HG03039 (cell line): ENCODE measurements around the gene THSD4.

ENCODE experiments used
- ATAC-seq: cut with Tn5 transposase; IDR thresholded peaks from one replicate; pipeline ENCODE4 v1.9.1; 2021; ENCODE audit warnings: mild to moderate bottlenecking, moderate library complexity; ENCODE audit not compliant: unreplicated experiment

THSD4 gene

DNA sequence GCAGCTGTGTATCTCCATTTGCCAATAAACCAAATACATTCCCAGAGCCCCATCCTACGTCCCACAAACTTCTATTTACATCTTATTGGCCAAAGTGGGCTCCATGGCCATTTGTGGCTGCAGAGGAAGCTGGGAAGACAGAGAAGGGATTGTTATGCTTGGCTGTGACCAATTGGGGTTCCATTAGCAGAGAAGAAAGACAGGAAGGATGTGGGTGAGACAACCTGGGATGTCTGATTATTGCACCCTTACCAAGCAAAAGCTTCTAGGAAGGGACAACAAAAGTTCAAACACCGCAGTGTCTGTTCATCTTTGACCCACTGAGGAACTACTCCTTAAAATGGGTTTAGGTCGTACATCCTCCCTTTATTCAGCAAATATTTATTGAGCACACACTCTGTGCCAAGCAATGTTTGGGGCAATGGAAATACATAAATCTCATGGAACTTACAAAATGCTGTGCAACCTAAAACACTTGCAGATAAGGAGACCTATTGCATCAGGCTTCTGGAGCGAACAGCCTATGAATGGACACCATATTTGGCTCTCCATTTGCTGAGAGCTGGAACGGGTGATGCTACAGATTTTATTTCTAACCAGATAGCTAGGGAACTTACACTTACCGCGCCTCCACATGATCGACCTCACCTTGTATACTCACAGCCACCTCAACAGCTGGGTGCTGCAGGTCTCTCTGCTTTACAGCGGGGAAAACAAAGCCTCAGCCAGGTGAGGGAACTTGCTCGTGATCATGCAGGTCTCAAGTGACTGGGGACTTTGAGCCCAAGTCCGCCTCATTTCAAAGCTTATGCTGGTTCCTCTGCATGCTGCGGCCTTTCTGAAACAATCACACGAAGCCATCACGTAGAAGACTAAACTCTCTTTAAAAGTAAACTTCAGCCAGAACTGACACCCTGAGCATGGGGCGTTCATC, 673.6 kb downstream of the THSD4 start:
- ATAC-seq, result no peak

- ATAC-seq, result no peak
These were observed 674.3 kb downstream of the THSD4 start for GRCh38 chr15:71789616-71790015.

DNA sequence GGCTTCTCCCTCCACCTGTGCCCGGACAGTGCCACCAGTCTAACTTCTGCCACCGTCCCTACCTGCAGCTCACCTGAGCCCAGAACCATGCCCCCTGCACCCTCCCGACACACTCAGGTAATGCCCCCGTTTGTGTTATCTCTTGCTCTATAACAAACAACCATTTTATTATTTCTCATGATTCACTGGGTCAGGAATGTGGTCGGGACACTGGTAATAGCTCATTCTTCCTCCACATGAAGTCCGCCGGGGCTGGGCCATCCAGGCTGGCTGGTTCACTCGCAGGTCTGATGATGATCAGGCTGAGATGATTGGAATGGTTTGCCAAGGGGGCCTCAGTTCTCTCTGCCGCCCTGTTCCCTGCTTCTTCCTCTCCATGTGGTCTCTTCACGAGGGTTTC, 674.8 kb downstream of the THSD4 start:
- ATAC-seq, result no peak

DNA sequence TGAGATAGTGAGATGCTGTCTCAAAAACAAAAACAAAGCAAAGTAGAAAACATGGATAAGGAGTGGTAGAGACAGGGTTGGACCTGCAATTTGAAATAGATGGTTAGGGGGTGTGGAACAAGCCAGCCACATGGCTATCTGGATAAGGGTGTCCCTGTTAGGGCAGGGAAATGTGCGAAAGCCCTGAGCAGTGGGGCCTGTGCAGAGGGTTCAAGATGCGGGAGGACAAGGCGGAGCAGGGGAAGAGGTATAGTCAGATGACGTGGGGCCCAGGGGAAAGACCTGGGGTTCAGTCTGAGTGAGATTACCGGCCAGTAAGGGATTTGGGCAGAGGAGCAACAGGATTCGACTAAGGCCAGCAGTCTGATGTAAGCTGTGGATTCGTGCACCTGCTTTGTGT, 676.7 kb downstream of the THSD4 start:
- no peak for ATAC-seq

GRCh38 chr15:71792521-71792920, 677.2 kb downstream of the THSD4 start:
- ATAC-seq, result no peak

DNA sequence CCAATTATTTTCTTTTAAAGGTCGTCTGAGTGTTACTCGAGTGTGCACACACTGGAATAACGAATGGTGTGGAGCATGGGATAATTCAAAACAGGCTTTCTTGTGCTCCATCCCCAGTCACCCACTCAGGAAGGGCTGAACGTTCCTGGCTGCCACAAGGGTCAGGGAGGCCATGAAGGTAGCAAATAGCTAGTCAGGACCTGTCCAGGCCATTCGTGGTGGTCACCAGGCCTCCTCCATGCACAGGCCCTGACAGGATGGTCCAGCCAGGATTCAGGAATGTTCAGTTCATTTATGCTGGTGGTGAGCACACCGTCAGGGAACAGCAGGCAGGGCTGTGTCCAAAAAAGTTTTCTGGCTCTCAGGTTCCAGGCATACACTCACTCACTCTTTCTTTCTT, 683.4 kb downstream of the THSD4 start:
- ATAC-seq, result no peak

DNA sequence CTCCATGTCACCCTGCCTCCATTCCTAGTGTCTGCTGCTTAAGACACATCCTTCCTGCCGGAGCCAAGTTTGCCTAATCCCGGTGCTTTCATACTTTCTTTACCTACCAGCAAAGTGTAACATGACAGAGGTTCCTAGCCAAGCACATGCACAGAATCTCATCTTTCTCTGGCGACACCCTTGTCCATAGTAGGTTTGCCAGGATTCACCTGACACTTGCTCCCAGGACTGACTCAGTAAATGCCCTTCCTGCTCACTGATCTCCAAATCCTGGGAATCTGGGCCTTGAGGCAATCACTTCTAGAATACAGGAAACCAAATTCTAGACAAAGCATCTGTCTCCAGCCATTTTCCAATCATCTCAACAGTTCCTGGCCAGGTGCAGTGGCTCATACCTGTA, 684.9 kb downstream of the THSD4 start:
- ATAC-seq, result no peak

DNA sequence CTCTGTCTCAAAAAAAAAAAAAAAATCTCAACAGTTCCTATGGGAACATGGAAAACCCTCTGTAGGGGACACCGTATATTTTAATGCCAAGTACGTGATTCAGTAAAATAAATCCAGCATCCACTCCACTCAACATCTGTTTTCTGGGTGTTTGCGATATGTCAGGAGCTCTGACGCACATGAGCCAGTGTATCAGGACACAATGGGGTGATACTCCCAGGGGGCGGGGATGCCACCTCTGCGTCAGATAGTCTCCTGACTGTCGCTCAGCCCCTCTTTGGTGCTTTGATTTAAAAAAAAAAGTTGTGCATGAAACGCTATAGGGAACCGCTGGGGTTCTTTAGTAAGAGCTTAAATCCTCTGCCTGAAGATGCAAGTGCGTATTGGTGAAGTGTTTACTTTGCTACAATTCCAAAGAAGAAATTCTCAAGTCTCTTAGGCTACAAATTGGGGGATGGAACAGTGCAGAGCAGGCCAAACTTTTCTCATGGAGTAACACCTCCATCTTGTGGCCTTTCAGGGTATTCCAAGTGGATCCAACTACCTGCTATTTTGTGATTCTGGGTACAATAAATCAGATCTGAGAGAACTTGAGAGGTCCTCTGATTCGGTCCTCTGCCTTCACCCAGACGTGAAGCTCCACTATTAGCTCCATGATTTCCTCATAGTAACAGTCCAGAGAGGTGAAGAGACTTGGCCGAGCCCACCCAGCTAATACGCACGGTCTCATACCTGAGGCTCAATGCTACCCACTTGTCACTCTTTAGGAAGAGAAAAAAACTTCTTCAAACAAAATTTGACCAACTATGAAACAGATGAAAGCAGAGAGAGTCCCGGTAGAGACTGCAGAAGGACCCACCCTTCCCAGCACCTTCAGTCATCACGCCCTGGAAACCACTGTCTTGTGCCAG, 685.8 kb downstream of the THSD4 start:
- ATAC-seq, result no peak

- no peak for ATAC-seq
These were observed 686.8 kb downstream of the THSD4 start for GRCh38 chr15:71801935-71802655.

DNA sequence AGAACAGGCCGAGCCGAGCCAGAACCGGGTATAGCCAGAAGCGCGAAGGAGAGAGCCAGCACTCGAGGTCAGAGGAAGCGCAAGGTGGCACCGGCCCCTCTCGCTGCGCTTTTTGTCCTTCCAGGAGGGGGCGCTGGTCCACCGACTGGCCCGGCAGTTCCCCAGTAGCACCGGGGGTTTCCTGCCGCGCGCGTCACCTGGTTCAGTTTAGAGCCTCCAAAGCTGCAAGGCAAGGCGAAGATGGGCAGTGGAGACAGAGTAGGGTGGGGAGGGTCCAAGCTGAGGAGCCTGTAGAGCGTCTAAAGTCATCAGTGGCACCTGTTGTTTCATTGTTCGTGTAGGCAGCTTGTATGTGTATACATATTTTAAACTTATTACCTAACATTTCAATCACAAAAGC, 687.5 kb downstream of the THSD4 start:
- no peak for ATAC-seq

- ATAC-seq, result no peak
These were observed 689.0 kb downstream of the THSD4 start for GRCh38 chr15:71804226-71804625.

DNA sequence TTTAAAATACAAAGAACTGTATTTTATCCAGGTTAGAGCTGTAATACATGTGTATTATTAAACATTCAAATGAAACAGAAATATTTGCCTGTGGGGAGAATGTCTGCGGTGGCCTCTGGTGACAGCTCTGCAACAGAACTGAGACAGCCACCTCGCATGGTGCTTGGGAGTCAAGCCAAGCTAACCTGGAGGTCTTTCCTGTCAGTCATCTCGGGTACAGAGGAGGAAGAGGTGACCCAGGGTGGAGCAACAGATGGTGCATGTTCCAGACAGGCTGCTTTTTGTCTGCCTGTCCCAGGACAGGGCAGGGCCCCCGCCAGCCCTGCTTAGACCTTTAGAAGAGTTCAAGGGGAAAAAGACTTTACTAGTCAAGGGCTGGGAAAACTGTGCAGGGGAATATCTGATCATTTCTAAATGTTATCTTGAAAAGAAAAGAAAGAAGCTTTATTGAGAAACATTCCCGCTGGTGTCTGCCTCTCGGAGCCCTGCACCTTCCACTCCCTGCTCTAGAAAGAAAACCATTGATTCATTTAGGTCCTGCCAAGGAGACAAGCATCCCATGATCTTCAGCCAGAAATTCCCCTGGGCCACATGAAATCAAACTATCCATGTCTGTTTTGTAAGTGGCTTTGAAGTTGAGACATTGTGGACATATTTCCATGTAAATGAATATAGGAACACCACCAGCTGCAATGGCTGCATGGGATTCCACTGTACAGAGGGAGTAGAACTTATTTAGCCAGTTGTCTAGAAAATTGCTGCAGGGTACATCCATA, 689.6 kb downstream of the THSD4 start:
- ATAC-seq, result no peak

- no peak for ATAC-seq
These were observed 691.2 kb downstream of the THSD4 start for GRCh38 chr15:71806452-71806931.

DNA sequence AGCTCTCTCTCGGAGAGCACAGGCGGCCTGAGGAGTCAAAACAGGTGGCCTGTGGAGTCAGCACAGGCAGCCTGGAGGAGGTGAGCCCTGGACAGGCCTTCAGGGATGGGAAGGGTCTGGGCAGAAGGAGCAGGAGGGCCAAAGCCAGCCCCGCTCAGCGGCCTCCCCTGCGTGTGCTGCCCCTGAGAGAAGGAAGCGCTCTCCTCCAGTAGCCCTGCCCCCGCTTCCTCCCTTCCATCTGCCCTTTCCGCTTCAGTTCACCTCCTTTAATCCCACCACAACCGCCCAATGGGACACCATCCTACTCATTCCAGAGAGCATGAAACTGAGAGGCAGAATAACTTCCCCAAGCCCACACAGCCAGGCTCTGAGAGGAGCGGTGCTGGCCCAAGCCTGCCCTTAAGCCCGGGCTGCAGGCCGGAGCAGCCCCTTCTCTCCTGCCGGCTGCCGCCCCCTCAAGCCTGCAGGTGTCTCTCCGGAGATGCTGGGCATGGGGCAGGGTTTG, 691.9 kb downstream of the THSD4 start:
- no peak for ATAC-seq

DNA sequence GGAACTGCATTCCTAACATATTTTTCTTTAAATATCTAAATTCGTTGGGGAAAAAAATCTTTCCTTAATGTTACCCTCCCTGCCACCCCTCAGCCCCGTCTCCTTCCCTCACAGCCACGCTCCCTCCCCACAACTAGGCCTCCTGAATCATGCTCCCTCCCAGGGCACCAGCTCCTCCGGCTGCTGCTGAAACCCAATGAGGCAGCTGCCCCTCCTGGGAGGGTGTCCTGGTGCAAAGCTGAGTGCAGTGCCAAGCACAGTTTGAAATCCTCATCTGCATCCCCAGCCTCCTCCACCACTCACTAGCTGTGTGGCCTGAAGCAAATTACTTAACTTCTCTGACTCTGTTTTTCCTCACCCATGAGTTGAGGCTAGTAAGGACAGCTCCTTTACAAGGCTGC, 692.4 kb downstream of the THSD4 start:
- no peak for ATAC-seq

DNA sequence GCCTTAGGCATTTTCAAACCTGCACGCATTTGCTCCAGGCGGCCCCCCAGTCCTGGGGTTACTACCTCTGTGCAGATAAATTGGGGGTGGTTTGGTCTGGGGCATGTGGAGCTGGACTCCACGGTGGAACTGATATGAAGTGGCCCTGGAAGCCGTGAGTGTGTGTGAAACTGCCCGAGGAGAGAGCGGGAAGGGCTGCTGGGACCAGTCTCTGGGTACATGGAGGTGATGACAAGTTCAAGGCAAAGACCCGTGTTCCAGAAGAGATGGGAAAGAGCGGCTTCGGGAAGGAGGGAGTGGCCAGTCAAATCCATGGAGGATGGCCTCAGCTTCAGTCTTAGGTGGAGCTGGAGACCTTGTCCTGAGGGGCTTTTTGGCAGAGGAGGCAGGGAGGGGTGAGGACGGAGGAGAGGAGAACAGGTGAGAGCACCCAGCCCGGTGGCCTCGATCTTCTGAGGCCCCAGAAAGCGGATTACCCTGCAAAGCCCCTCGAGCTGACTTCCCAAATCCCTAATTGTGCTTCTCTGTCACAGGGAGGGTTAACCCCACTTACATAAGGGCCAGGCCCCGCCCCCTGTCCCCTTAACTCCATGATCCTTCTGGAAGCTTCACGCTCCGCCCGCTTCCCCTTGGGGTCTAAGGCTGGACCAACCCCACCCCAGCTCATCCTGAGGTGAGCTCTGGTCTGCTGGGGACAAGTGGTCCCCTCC, 693.2 kb downstream of the THSD4 start:
- no peak for ATAC-seq

DNA sequence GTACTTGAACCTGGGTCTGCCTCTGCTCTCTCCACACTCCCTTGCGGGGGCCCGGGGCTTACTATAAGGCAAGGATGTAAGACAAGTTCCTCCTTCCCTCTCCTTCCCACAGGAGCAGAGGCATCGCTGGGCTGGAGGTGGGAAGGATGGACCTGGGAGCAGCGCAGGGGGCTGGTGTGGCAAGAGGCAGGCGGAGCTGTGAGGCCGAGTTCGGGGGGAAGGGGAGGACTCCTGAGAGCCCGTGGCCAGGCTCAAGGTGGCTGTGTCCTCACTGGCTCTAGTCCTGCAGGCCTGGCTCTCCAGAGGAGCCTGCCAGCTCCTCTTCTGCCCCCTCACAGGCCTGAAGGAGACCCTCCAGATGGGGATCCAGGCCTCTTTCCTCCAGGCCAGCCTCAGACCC, 694.1 kb downstream of the THSD4 start:
- no peak for ATAC-seq

- no peak for ATAC-seq
These were observed 695.2 kb downstream of the THSD4 start, which contains the start of gene NR2E3 for GRCh38 chr15:71810256-71811035. Gene NR2E3, plus strand, starts transcription at chr15:71810554. Its CDS starts 190 bp downstream, at chr15:71810744.
